Stimulated activated CD8-positive, alpha-beta memory T cell treated with anti-CD3 and anti-CD28 coated beads, Interleukin-4, amount 100 ng/mL, for 1 hour (primary cell): ENCODE results near the gene DROSHA.
"Not testable (repeated sequence)": the region's sequence is repeated elsewhere in the genome, so short reads cannot be mapped to it uniquely, and the experiment has no call there.

Experiments
- DNase-seq, 2 donors: peaks; one replicate each; pipeline ENCODE4 v3.0.0-alpha.2; 2020; ENCODE audit warnings: low read depth in 2 of 2, low spot score in 1 of 2

Gene DROSHA

GRCh38 chr5:31531888-31532547, at the start of gene DROSHA, which contains the start of gene C5orf22:
DROSHA (minus strand) TSS chr5:31532093; CDS start chr5:31529059, 3,034 bp downstream.
C5orf22 (plus strand) TSS chr5:31532301; CDS start chr5:31532393, 92 bp downstream.
- peak; percentile 77 to 82 for DNase-seq

- DNase-seq, result no peak
Measured at GRCh38 chr5:31579558-31579957, 47.7 kb upstream of the DROSHA start.

GRCh38 chr5:31577438-31577837, 45.5 kb upstream of the DROSHA start:
- DNase-seq, result no peak

- no peak for DNase-seq
Measured at GRCh38 chr5:31574772-31575171, 42.9 kb upstream of the DROSHA start.

GRCh38 chr5:31573494-31574142, 41.7 kb upstream of the DROSHA start:
- no peak for DNase-seq

GRCh38 chr5:31569068-31569467, 37.2 kb upstream of the DROSHA start:
- no peak for DNase-seq

- no peak for DNase-seq
Measured at GRCh38 chr5:31568302-31568835, 36.5 kb upstream of the DROSHA start.

GRCh38 chr5:31566362-31566761, 34.5 kb upstream of the DROSHA start:
- DNase-seq, result not testable (repeated sequence)

GRCh38 chr5:31563216-31563615, 31.3 kb upstream of the DROSHA start:
- DNase-seq, result no peak

- DNase-seq, result no peak
Measured at GRCh38 chr5:31561946-31562345, 30.1 kb upstream of the DROSHA start.

- no peak for DNase-seq
Measured at GRCh38 chr5:31559942-31560341, 28.0 kb upstream of the DROSHA start.

GRCh38 chr5:31556461-31556860, 24.6 kb upstream of the DROSHA start:
- no peak for DNase-seq

- no peak for DNase-seq
Measured at GRCh38 chr5:31554552-31554951, 22.7 kb upstream of the DROSHA start.

- DNase-seq, result no peak
Measured at GRCh38 chr5:31553863-31554262, 22.0 kb upstream of the DROSHA start.

- DNase-seq, result no peak
Measured at GRCh38 chr5:31551878-31552277, 20.0 kb upstream of the DROSHA start.

GRCh38 chr5:31549114-31549513, 17.2 kb upstream of the DROSHA start:
- not testable (repeated sequence) for DNase-seq

- no peak for DNase-seq
Measured at GRCh38 chr5:31537851-31538250, 6.0 kb upstream of the DROSHA start.

- DNase-seq, result no peak
Measured at GRCh38 chr5:31537349-31537748, 5.5 kb upstream of the DROSHA start.

GRCh38 chr5:31536873-31537272, 5.0 kb upstream of the DROSHA start:
- no peak for DNase-seq

GRCh38 chr5:31534527-31535046, 2.7 kb upstream of the DROSHA start:
- no peak for DNase-seq

- DNase-seq, result no peak
Measured at GRCh38 chr5:31531543-31531887, 378 bp downstream of the DROSHA start.

GRCh38 chr5:31530541-31531265, 1.2 kb downstream of the DROSHA start:
- no peak for DNase-seq
